Kidney (tissue), 14 donors: Measurements from ENCODE around the gene PPP2R1B. TPM values are rescaled to one million over a fixed set of nuclear protein-coding genes. Genes with fewer than 3 reads are reported as not detected.

Source experiments
- DNase-seq, 5 donors: peaks; one replicate each; pipeline ENCODE4 v3.0.0-alpha.2; 2013 to 2020
- FAIRE-seq: peaks from 2 replicates; lab custom pipeline; 2012; peaks lifted over from hg19 to GRCh38; lab: Jason Lieb, UNC
- H3K27ac ChIP-seq, 2 donors: one replicate each; pipeline ENCODE4 v1.7.0; 2013; ENCODE audit warnings: low read depth in 2 of 2, low read length in 2 of 2, inconsistent platforms in 1 of 2
- H3K27me3 ChIP-seq: one replicate; pipeline ENCODE4 v1.7.1; 2013; ENCODE audit warnings: low read length, inconsistent platforms; ENCODE audit not compliant: control insufficient read depth, insufficient read depth
- H3K36me3 ChIP-seq, 3 donors: one replicate each; pipeline versions ENCODE4 v1.7.0 to v1.7.1; 2013; ENCODE audit warnings: low read length in 3 of 3, control low read depth in 1 of 3, inconsistent platforms in 1 of 3; ENCODE audit not compliant: insufficient read depth in 3 of 3, control insufficient read depth in 2 of 3
- H3K4me1 ChIP-seq, 3 donors: one replicate each; pipeline versions ENCODE4 v1.7.0 to v1.7.1; 2013; ENCODE audit warnings: low read length in 3 of 3, inconsistent platforms in 1 of 3, low read depth in 1 of 3; ENCODE audit not compliant: control insufficient read depth in 2 of 3, insufficient read depth in 2 of 3
- H3K4me3 ChIP-seq, 3 donors: one replicate each; pipeline versions ENCODE4 v1.7.0 to v1.8.1; 2013; ENCODE audit warnings: low read length in 3 of 3, control low read depth in 1 of 3, inconsistent platforms in 1 of 3
- H3K9ac ChIP-seq, 3 donors: one replicate each; pipeline versions ENCODE4 v1.7.0 to v1.7.1; 2013; ENCODE audit warnings: low read length in 3 of 3, control low read depth in 1 of 3, inconsistent platforms in 1 of 3
- H3K9me3 ChIP-seq, 3 donors: one replicate each; pipeline versions ENCODE4 v1.7.0 to v1.7.1; 2013; ENCODE audit warnings: low read length in 3 of 3, control low read depth in 1 of 3, inconsistent platforms in 1 of 3; ENCODE audit not compliant: control insufficient read depth in 2 of 3, insufficient read depth in 1 of 3
- intact Hi-C: fragments of 100-400 bp; cut with DNase I; formaldehyde crosslinking; loops from one replicate; pipeline ENCODE4 v1.11.1; 2022
- polyA plus RNA-seq: library from polyadenylated mRNA; stranded (reverse); fragments of 350-450 nt; fragmentation: Illumina TruSeq; extraction: RNeasy Lipid Tissue Mini Kit (QIAGEN cat#74804); gene quantifications from one replicate; pipeline ENCODE4 v1.2.3, GENCODE V29; 2014; ENCODE audit warnings: low read depth, low replicate concordance; ENCODE audit not compliant: insufficient read depth
- total RNA-seq: library from RNA; stranded (reverse); fragmentation: NEBNext Ultra II Directional; extraction: Animal tissue kit (Norgen Biotek cat#: 25700); gene quantifications from one replicate; pipeline ENCODE4 v1.2.1, GENCODE V29; 2021
- TF ChIP-seq, protein P1 (sequence below): IDR thresholded peaks from 3 replicates; pipeline ENCODE4 v1.5.1; 2012; ENCODE audit warnings: mild to moderate bottlenecking, moderate library complexity, borderline replicate concordance; ENCODE audit not compliant: insufficient read depth; ENCODE audit errors: extremely low read depth
- donor health status: control.
- donor health status: control.
- donor health status: control.
- donor health status: control.
- donor health status: control.
- donor health status: DM: yes; HTN: yes; CAD: no.
- donor health status: Normal renal cell carcinoma (clear cell type).

Gene PPP2R1B
- total and polyA plus RNA-seq, 2 donors from 2014 or later, result 11.7 to 35.5 TPM

DNA sequence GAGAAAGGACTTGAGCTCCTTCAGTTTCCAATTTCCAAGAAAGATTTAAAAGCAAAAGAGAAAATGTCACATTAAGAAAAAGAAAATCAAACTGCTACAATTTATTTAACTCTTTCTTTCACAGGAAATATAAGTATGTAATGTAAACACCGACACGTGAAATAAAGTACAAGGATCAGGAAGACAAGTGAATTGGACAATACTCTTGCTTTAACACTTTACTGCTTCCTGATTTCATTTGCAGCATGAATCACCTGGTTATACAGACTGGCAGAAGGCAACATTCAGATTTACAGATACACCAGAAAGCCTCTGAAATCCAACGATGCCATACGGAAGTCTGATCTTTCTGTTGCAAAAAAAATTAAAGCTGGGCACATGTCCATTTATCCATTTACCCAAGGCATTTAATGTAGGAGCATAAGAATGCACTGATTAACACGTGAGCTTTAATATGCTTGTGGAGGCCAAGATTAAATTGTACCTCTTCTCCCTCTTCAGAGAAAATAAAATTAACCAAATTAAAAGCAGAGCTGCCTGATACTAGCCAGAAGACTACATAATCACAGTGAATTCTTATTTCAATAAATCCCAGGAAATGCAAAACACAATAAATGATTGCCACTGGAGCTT is 16.0 kb upstream of the PPP2R1B start:
- Histone ChIP-seq H3K4me1 (peaks cover 0 to 17% (median 0%) of the 10 kb centered on the region in 3 donors), H3K9ac (no peak overlapping the region), H3K36me3 (peaks cover 0 to 4% (median 3%) of the 10 kb centered on the region in 3 donors), H3K9me3 (no peaks in the 10 kb centered on the region), H3K27ac (no peak overlapping the region), H3K27me3 (no peaks in the 10 kb centered on the region), H3K4me3 (no peak overlapping the region)
- intact Hi-C loops, result no loop called here
- TF ChIP-seq, protein P1, sequence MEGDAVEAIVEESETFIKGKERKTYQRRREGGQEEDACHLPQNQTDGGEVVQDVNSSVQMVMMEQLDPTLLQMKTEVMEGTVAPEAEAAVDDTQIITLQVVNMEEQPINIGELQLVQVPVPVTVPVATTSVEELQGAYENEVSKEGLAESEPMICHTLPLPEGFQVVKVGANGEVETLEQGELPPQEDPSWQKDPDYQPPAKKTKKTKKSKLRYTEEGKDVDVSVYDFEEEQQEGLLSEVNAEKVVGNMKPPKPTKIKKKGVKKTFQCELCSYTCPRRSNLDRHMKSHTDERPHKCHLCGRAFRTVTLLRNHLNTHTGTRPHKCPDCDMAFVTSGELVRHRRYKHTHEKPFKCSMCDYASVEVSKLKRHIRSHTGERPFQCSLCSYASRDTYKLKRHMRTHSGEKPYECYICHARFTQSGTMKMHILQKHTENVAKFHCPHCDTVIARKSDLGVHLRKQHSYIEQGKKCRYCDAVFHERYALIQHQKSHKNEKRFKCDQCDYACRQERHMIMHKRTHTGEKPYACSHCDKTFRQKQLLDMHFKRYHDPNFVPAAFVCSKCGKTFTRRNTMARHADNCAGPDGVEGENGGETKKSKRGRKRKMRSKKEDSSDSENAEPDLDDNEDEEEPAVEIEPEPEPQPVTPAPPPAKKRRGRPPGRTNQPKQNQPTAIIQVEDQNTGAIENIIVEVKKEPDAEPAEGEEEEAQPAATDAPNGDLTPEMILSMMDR, result no peak
- DNase-seq (no peak), FAIRE-seq (no peak)

GRCh38 chr11:111779118-111779517 is 12.9 kb upstream of the PPP2R1B start:
- peaks cover 0 to 33% (median 5%) of the 10 kb centered on the region in 3 donors for H3K4me1 ChIP-seq
- intact Hi-C loops, result loop anchor here (5.0 kb wide), 1 partner anchor 177 kb away; the partner anchor contains the start of gene SIK2
- no peaks in the 10 kb centered on the region for H3K9me3 ChIP-seq
- TF ChIP-seq, protein P1, result no peak
- FAIRE-seq (no peak), DNase-seq (no peak)
- H3K36me3 ChIP-seq, result no peaks in the 10 kb centered on the region
- H3K4me3 ChIP-seq, result no peak overlapping the region
- H3K9ac ChIP-seq, result no peak overlapping the region
- H3K27me3 ChIP-seq, result no peaks in the 10 kb centered on the region
- no peak overlapping the region for H3K27ac ChIP-seq

DNA sequence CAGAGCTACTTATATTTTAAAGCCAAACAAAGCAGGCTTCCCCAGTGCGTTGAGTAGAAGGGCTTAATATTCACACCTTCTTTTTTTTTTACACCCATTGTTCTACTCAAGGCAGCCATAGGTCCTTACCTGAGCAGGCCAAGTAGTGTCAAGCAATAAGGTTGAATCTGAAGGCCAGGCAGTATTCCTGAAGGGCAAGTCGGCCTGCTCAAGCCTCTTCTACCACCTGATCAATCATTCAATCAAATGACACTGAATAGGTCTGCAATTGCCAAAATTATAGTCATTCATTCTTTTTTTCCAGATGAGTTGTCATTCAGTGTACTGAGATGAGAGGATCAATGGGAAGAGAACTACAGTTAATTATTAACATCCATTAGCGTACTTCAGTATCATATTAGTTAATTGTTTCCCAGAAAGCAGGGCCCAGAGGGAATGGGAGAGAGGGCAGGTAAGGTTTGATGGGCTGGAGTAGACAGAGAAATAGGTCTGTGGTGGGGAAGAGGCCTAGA is 11.9 kb upstream of the PPP2R1B start:
- intact Hi-C loops, result loop anchor here (5.0 kb wide), 1 partner anchor 176 kb away; the partner anchor contains the start of gene SIK2
- peaks cover 0 to 33% (median 5%) of the 10 kb centered on the region in 3 donors for H3K4me1 ChIP-seq
- FAIRE-seq, result no peak

More for the DNA sequence above, 11.9 kb upstream of the PPP2R1B start:
- Histone ChIP-seq H3K4me3 (no peak overlapping the region), H3K36me3 (no peaks in the 10 kb centered on the region), H3K9ac (peak overlapping the region in 1 of 3 donors; percentile 23), H3K9me3 (no peaks in the 10 kb centered on the region), H3K27ac (peak overlapping the region; percentile 43 to 68), H3K27me3 (no peaks in the 10 kb centered on the region)
- peak in 1 of 5 donors; percentile 16 for DNase-seq
- TF ChIP-seq, protein P1, result no peak
